Natural killer cell (primary cell): ENCODE results near the gene SLC35E1. TPM values are rescaled to one million over a fixed set of nuclear protein-coding genes. Genes with fewer than 3 reads are reported as not detected.
A peak's percentile ranks its signal among the peaks of the same experiment; 100 is the strongest.

Source experiments
- ATAC-seq, 3 donors: fragments of 150-1000 bp in 2 of 3; fragments of 200-7000 bp in 1 of 3; cut with Tn5 transposase; 1 replicate in 1 of 3; 2 replicates in 2 of 3; pipeline ENCODE4 v1.10.0; 2021; ENCODE audit warnings: mild to moderate bottlenecking in 2 of 3, moderate library complexity in 2 of 3
- DNase-seq, 2 donors: peaks; one replicate each; pipeline versions ENCODE4 v3.0.0 to v3.0.0-alpha.2; 2013 to 2021; ENCODE audit warnings: mixed read lengths in 1 of 2
- H3K27ac ChIP-seq: one replicate; pipeline ENCODE4 v1.5.1; 2013; ENCODE audit warnings: mild to moderate bottlenecking, low read length
- H3K27me3 ChIP-seq: one replicate; pipeline ENCODE4 v1.6.1; 2013; ENCODE audit warnings: low read length; ENCODE audit not compliant: control insufficient read depth, insufficient read depth
- H3K36me3 ChIP-seq: one replicate; pipeline ENCODE4 v1.6.1; 2013; ENCODE audit warnings: low read length; ENCODE audit not compliant: control insufficient read depth, insufficient read depth
- H3K4me1 ChIP-seq: one replicate; pipeline ENCODE4 v1.6.1; 2013; ENCODE audit warnings: low read length; ENCODE audit not compliant: control insufficient read depth, insufficient read depth
- H3K4me3 ChIP-seq: one replicate; pipeline ENCODE4 v1.5.1; 2013; ENCODE audit warnings: low read length
- H3K9me3 ChIP-seq: one replicate; pipeline ENCODE4 v1.6.1; 2013; ENCODE audit warnings: low read length; ENCODE audit not compliant: control insufficient read depth, insufficient read depth
- H3K27ac Mint-ChIP-seq, 2 donors: one replicate each; pipeline ENCODE4 v1.8.0; 2022; ENCODE audit warnings: mild to moderate bottlenecking in 2 of 2, mixed read lengths in 2 of 2, moderate library complexity in 1 of 2
- H3K27me3 Mint-ChIP-seq, 2 donors: one replicate each; pipeline ENCODE4 v1.8.0; 2022; ENCODE audit warnings: low read depth in 2 of 2, mixed read lengths in 2 of 2
- H3K36me3 Mint-ChIP-seq: one replicate; pipeline ENCODE4 v1.8.0; 2022; ENCODE audit warnings: mixed read lengths
- H3K4me1 Mint-ChIP-seq, 2 donors: one replicate each; pipeline ENCODE4 v1.8.0; 2022; ENCODE audit warnings: mixed read lengths in 2 of 2
- H3K4me3 Mint-ChIP-seq: one replicate; pipeline ENCODE4 v1.8.0; 2022; ENCODE audit warnings: mild to moderate bottlenecking, moderate library complexity, mixed read lengths
- H3K9me3 Mint-ChIP-seq, 2 donors: one replicate each; pipeline ENCODE4 v1.8.0; 2022; ENCODE audit warnings: mixed read lengths in 2 of 2
- WGBS: methylation state at CpG from one replicate; pipeline ENCODE4 v1.1.7; 2013; ENCODE audit warnings: missing lambda C conversion rate; ENCODE audit not compliant: insufficient coverage; 5-methylcytosine and 5-hydroxymethylcytosine counted together
- intact Hi-C: fragments of 100-400 bp; cut with micrococcal nuclease; formaldehyde crosslinking; loops from one replicate; pipeline ENCODE4 v1.14.2; 2022
- total RNA-seq, 4 donors: library from RNA; stranded (reverse); fragments of 120-200 nt in 1 of 4; gene quantifications; one replicate each; pipeline versions ENCODE4 v1.2.3 to v1.2.4, GENCODE V29; 2013 to 2022
- TF ChIP-seq, protein P1 (sequence below): fragments of 200-600 bp; IDR thresholded peaks from one replicate; pipeline ENCODE4 v1.8.0; 2022; ENCODE audit warnings: antibody characterized with exemption

The SLC35E1 gene
- total RNA-seq, 3 donors from 2014 or later (not counting 1 experiment from before 2014, with no cell fraction given): 53.2 to 55.5 (median 54.2) TPM

DNA sequence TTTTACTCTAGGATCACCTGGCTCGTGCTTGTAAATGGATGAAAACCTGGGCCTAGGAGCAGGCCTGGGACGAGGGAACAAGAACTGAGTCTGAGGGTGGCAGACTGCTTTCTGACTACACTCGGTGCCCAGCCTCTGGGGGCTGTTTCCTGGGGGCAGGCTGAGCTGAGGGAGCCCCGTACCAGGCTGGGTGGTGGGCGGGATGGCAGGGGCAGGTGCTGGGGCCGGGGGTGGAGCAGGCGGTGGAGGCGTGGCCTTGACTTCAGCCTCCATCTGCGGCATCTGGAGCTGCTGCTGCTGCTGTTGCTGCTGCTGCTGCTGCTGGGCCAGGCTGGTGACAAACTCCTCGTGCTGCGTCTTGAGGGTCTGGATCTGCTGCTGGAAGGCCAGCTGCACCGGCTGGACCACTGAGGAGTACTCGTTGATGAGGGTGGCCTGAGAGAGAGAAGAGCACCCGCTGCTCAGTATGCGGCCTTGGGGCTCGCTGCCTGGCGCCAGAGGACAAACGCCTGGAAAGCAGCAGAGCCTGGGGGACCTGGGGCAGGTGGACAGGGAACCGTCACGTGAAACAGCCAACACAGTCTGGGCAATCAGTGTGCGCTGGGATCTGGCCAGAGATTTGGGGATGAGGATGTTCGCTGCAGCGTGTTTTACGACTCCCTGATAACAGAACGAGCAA, 42.6 kb downstream of the SLC35E1 start:
- Mint-ChIP-seq H3K36me3 (no peaks in the 10 kb centered on the region), H3K27ac (no peak overlapping the region), H3K27me3 (no peaks in the 10 kb centered on the region), H3K4me3 (no peak overlapping the region), H3K9me3 (no peaks in the 10 kb centered on the region), H3K4me1 (peaks cover 0 to 8% of the 10 kb centered on the region in 2 donors)
- Histone ChIP-seq H3K36me3 (peaks cover 85% of the 10 kb centered on the region), H3K9me3 (no peaks in the 10 kb centered on the region), H3K27me3 (no peaks in the 10 kb centered on the region), H3K4me3 (no peak overlapping the region), H3K4me1 (no peaks in the 10 kb centered on the region), H3K27ac (no peak overlapping the region)
- ATAC-seq: no peak
- TF ChIP-seq, protein P1, sequence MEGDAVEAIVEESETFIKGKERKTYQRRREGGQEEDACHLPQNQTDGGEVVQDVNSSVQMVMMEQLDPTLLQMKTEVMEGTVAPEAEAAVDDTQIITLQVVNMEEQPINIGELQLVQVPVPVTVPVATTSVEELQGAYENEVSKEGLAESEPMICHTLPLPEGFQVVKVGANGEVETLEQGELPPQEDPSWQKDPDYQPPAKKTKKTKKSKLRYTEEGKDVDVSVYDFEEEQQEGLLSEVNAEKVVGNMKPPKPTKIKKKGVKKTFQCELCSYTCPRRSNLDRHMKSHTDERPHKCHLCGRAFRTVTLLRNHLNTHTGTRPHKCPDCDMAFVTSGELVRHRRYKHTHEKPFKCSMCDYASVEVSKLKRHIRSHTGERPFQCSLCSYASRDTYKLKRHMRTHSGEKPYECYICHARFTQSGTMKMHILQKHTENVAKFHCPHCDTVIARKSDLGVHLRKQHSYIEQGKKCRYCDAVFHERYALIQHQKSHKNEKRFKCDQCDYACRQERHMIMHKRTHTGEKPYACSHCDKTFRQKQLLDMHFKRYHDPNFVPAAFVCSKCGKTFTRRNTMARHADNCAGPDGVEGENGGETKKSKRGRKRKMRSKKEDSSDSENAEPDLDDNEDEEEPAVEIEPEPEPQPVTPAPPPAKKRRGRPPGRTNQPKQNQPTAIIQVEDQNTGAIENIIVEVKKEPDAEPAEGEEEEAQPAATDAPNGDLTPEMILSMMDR: no peak
- intact Hi-C loops: no loop called here
- WGBS: 94% methylated on average over 25 of the region's 25 CpGs
- DNase-seq: no peak

DNA sequence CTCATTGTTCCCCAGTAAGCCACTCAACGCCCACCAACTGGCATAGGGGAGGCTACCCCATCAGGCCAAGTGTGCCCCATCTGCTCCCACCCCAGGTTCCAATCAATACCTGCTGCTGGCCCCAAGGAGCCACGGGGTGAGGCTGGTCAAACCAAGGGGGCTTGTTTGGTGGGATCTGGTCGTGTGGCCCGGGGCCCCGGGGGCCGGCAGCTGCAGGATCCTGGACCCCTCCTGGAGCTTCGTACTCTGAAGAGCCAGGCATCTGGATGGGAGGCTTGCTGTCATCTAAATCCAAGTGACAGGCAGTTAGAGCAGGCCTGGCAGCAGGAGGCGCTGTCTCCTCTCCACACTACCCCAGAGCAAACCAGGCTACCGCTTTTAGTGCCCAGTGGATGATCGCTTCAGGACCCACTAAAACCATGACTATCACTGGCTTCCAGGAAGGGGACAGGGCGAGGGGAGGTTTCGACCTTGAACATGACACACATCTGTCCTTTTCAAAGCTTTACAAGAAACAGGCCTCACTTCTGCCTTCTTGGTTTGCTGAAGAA, 44.2 kb downstream of the SLC35E1 start:
- TF ChIP-seq, protein P1: peak; percentile 18
- H3K27ac Mint-ChIP-seq: peak overlapping the region in 1 of 2 donors; percentile 35
- intact Hi-C loops: no loop called here

DNA sequence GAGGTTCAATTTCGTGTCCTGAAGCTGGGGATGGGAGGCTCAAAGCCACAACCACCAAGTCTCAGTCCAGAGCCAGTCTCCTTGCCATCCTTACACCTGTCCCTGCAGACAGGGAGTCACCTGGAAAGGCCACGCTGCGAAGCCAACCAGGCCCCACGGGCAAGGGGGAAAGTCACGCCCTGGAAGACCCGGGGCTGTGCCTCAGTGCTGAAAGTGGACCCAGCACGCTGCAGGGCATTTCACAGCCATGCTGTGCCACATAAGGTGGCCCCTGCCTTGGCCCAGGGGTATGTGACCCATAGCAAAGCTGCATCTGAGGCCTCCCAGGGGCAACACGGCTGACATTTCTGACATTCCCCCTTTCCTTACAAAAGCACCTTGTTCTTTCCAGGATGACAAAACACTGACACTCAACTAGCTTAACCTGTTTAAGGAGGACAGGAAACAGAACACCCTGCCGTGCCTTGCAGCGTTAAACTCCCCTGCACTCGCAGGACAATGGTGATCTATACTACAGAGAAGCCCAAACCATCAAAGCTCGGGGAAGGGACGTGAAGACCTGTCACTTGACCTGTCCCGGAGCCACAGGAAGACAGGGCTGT, 44.8 kb downstream of the SLC35E1 start:
- peak overlapping the region in 1 of 2 donors; percentile 35 for H3K27ac Mint-ChIP-seq
- 89% methylated on average over 14 of the region's 14 CpGs for WGBS
- H3K27me3 Mint-ChIP-seq: no peaks in the 10 kb centered on the region
- Histone ChIP-seq H3K4me1 (no peaks in the 10 kb centered on the region), H3K36me3 (peaks cover 85% of the 10 kb centered on the region), H3K9me3 (no peaks in the 10 kb centered on the region), H3K27me3 (no peaks in the 10 kb centered on the region), H3K4me3 (no peak overlapping the region), H3K27ac (no peak overlapping the region)
- H3K36me3 Mint-ChIP-seq: no peaks in the 10 kb centered on the region
- ATAC-seq (no peak), DNase-seq (no peak)
- no peaks in the 10 kb centered on the region for H3K9me3 Mint-ChIP-seq
- peaks cover 0 to 8% of the 10 kb centered on the region in 2 donors for H3K4me1 Mint-ChIP-seq
- TF ChIP-seq, protein P1: no peak
- no peak overlapping the region for H3K4me3 Mint-ChIP-seq
- intact Hi-C loops: no loop called here

More for the DNA sequence above, 44.2 kb downstream of the SLC35E1 start:
- no peaks in the 10 kb centered on the region for H3K9me3 ChIP-seq
- Mint-ChIP-seq H3K4me1 (peaks cover 0 to 8% of the 10 kb centered on the region in 2 donors), H3K4me3 (no peak overlapping the region), H3K27me3 (no peaks in the 10 kb centered on the region), H3K9me3 (no peaks in the 10 kb centered on the region), H3K36me3 (no peaks in the 10 kb centered on the region)
- H3K27ac ChIP-seq: no peak overlapping the region
- H3K4me3 ChIP-seq: no peak overlapping the region
- no peaks in the 10 kb centered on the region for H3K27me3 ChIP-seq
- ATAC-seq (peak in 2 of 3 donors; percentile 53 to 59), DNase-seq (peak in 1 of 2 donors; percentile 70)
- no peaks in the 10 kb centered on the region for H3K4me1 ChIP-seq
- WGBS: 94% methylated on average over 12 of the region's 12 CpGs
- peaks cover 85% of the 10 kb centered on the region for H3K36me3 ChIP-seq
